ENCODE measurements around the gene GP2. TPM values are rescaled to one million over a fixed set of nuclear protein-coding genes. Genes with fewer than 3 reads are reported as not detected.

Gene GP2
- total RNA-seq, 2 experiments from 2014 or later: not detected

DNA sequence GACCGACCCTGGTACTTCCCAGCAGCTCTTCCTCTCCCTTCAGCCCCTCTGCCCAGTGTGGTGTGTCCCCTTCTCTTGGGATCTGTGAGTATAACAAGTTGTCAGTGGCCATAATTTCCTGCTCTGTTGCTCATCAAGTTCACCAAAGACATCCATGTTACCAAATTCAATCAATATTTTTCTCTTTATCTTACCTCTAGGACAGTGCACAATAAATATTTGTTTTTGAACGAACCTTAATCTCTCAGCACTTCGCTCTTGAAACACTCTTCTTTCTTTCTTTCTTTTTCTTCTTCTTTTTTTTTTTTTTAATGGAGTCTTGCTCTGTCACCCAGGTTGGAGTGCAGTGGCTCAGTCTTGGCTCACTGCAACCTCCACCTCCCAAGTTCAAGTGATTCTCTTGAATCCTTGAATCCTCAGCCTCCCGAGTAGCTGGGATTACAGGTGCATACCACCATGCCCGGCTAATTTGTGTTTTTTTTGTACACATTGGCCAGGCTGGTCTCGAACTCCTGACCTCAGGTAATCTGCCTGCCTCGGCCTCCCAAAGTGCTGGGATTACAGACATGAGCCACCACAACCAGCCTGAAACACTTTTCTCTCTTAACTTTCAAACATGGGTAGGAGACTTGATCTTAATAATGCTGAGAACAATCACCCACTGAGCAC, 27.9 kb upstream of the GP2 start:
- TF ChIP-seq, protein P1, sequence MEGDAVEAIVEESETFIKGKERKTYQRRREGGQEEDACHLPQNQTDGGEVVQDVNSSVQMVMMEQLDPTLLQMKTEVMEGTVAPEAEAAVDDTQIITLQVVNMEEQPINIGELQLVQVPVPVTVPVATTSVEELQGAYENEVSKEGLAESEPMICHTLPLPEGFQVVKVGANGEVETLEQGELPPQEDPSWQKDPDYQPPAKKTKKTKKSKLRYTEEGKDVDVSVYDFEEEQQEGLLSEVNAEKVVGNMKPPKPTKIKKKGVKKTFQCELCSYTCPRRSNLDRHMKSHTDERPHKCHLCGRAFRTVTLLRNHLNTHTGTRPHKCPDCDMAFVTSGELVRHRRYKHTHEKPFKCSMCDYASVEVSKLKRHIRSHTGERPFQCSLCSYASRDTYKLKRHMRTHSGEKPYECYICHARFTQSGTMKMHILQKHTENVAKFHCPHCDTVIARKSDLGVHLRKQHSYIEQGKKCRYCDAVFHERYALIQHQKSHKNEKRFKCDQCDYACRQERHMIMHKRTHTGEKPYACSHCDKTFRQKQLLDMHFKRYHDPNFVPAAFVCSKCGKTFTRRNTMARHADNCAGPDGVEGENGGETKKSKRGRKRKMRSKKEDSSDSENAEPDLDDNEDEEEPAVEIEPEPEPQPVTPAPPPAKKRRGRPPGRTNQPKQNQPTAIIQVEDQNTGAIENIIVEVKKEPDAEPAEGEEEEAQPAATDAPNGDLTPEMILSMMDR (IDR thresholded peaks at IDR 0.05): no peak
- H3K4me3 ChIP-seq (ENCODE audit: low read length): no peak overlapping the region
- CTCF ChIA-PET: no interaction called here
- no peak for DNase-seq
- POLR2A ChIA-PET: no interaction called here
- no peak overlapping the region for H3K27ac Mint-ChIP-seq
- ATAC-seq (ENCODE audit: poor library complexity): no peak
- no peaks in the 10 kb centered on the region for H3K36me3 Mint-ChIP-seq (ENCODE audit: low read depth)
- no peaks in the 10 kb centered on the region for H3K9me3 ChIP-seq (ENCODE audit: control insufficient read depth in 1 of 2, insufficient read depth in 1 of 2, low read length in 2 of 2)
- H3K27ac ChIP-seq (ENCODE audit: low read depth in 1 of 2, low read length in 2 of 2): no peak overlapping the region
- no peaks in the 10 kb centered on the region for H3K9me3 Mint-ChIP-seq
- no peaks in the 10 kb centered on the region for H3K27me3 ChIP-seq (ENCODE audit: control insufficient read depth in 1 of 2, insufficient read depth in 2 of 2, low read length in 2 of 2)
- no peaks in the 10 kb centered on the region for H3K4me1 Mint-ChIP-seq (ENCODE audit: low read depth)
- H3K27me3 Mint-ChIP-seq: peaks cover 20% of the 10 kb centered on the region
- no peak overlapping the region for H3K4me3 Mint-ChIP-seq
- H3K36me3 ChIP-seq (ENCODE audit: insufficient read depth, low read length): no peaks in the 10 kb centered on the region
- intact Hi-C loops (cut with DNase I, micrococcal nuclease): no loop called here
- no peaks in the 10 kb centered on the region for H3K4me1 ChIP-seq (ENCODE audit: insufficient read depth, low read length)

- Histone ChIP-seq H3K36me3 (ENCODE audit: insufficient read depth, low read length) (no peaks in the 10 kb centered on the region), H3K4me1 (ENCODE audit: insufficient read depth, low read length) (no peaks in the 10 kb centered on the region), H3K27ac (ENCODE audit: low read depth in 1 of 2, low read length in 2 of 2) (no peak overlapping the region), H3K4me3 (ENCODE audit: low read length) (no peak overlapping the region), H3K9me3 (ENCODE audit: control insufficient read depth in 1 of 2, insufficient read depth in 1 of 2, low read length in 2 of 2) (peaks cover 0 to 7% of the 10 kb centered on the region in 2 experiments), H3K27me3 (ENCODE audit: control insufficient read depth in 1 of 2, insufficient read depth in 2 of 2, low read length in 2 of 2) (no peaks in the 10 kb centered on the region)
- no peaks in the 10 kb centered on the region for H3K9me3 Mint-ChIP-seq
- DNase-seq: no peak
- POLR2A ChIA-PET: no interaction called here
- H3K4me1 Mint-ChIP-seq (ENCODE audit: low read depth): no peaks in the 10 kb centered on the region
- H3K27me3 Mint-ChIP-seq: peaks cover 17% of the 10 kb centered on the region
- TF ChIP-seq, protein P1 (IDR thresholded peaks at IDR 0.05): no peak
- ATAC-seq (ENCODE audit: poor library complexity): no peak
- no peak overlapping the region for H3K27ac Mint-ChIP-seq
- intact Hi-C loops (cut with DNase I, micrococcal nuclease): no loop called here
- H3K36me3 Mint-ChIP-seq (ENCODE audit: low read depth): no peaks in the 10 kb centered on the region
- CTCF ChIA-PET: no interaction called here
- no peak overlapping the region for H3K4me3 Mint-ChIP-seq
These were observed 26.1 kb upstream of the GP2 start for GRCh38 chr16:20353379-20353778.

DNA sequence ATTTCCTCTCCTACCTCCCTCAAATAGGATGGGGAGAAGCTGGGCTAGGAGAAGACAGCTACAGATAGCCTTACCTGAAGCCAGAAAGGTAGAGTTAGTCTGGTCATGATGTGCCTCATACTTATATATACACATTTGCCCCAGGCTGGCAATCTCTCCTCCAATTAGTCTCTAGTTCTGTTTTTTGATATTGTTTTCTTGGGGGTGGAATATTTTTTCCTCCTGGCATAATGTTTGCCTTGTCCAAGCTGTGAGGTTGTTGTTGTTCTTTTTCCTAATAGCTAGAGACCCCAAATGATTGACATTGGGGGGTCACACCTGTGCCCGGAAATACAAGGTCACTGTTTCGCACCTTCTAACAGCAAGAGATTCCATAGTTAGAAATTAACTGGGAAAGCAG, 25.3 kb upstream of the GP2 start, which contains the start of gene UMOD:
Gene UMOD (minus strand): TSS at position 101 of the 400 bp plus-strand sequence. CDS start 1,978 bp downstream, outside the sequence.
- H3K27me3 ChIP-seq (ENCODE audit: control insufficient read depth in 1 of 2, insufficient read depth in 2 of 2, low read length in 2 of 2): no peaks in the 10 kb centered on the region
- ChIA-PET POLR2A (no interaction called here), CTCF (no interaction called here)
- Mint-ChIP-seq H3K27me3 (peaks cover 17% of the 10 kb centered on the region), H3K36me3 (ENCODE audit: low read depth) (no peaks in the 10 kb centered on the region), H3K27ac (no peak within 1 kb of the TSS), H3K4me1 (ENCODE audit: low read depth) (no peaks in the 10 kb centered on the region), H3K9me3 (no peaks in the 10 kb centered on the region), H3K4me3 (no peak within 1 kb of the TSS)
- DNase-seq: no peak
- intact Hi-C loops (cut with DNase I, micrococcal nuclease): no loop called here
- ATAC-seq (ENCODE audit: poor library complexity): no peak
- H3K9me3 ChIP-seq (ENCODE audit: control insufficient read depth in 1 of 2, insufficient read depth in 1 of 2, low read length in 2 of 2): peaks cover 0 to 9% of the 10 kb centered on the region in 2 experiments
- H3K4me3 ChIP-seq (ENCODE audit: low read length): no peak within 1 kb of the TSS
- no peaks in the 10 kb centered on the region for H3K36me3 ChIP-seq (ENCODE audit: insufficient read depth, low read length)
- TF ChIP-seq, protein P1 (IDR thresholded peaks at IDR 0.05): no peak
- no peaks in the 10 kb centered on the region for H3K4me1 ChIP-seq (ENCODE audit: insufficient read depth, low read length)
- H3K27ac ChIP-seq (ENCODE audit: low read depth in 1 of 2, low read length in 2 of 2): no peak within 1 kb of the TSS
